ENCODE data around the gene TCAF1.

Gene TCAF1

GRCh38 chr7:143892527-143893300 is 9.3 kb downstream of the TCAF1 start:
- Histone ChIP-seq H3K36me3 (no peaks in the 10 kb centered on the region), H3K27ac (no peak overlapping the region), H3K4me1 (ENCODE audit: control insufficient read depth in 1 of 2, insufficient read depth in 1 of 2, low read depth in 1 of 2, low read length in 1 of 2) (no peaks in the 10 kb centered on the region), H3K4me3 (ENCODE audit: low read depth in 1 of 2, low read length in 1 of 2) (no peak overlapping the region), H3K9me3 (no peaks in the 10 kb centered on the region), H3K27me3 (no peaks in the 10 kb centered on the region)
- no peak for TF ChIP-seq CTCF (IDR thresholded peaks at IDR 0.05)

GRCh38 chr7:143891457-143891856 is 10.5 kb downstream of the TCAF1 start:
- TF ChIP-seq CTCF (IDR thresholded peaks at IDR 0.05): no peak
- no peak overlapping the region for H3K4me3 ChIP-seq (ENCODE audit: low read depth in 1 of 2, low read length in 1 of 2)
- peaks cover under 1% of the 10 kb centered on the region for H3K27me3 ChIP-seq
- no peaks in the 10 kb centered on the region for H3K36me3 ChIP-seq
- no peak overlapping the region for H3K27ac ChIP-seq
- no peaks in the 10 kb centered on the region for H3K9me3 ChIP-seq
- no peaks in the 10 kb centered on the region for H3K4me1 ChIP-seq (ENCODE audit: control insufficient read depth in 1 of 2, insufficient read depth in 1 of 2, low read depth in 1 of 2, low read length in 1 of 2)

- Histone ChIP-seq H3K4me1 (ENCODE audit: control insufficient read depth in 1 of 2, insufficient read depth in 1 of 2, low read depth in 1 of 2, low read length in 1 of 2) (no peaks in the 10 kb centered on the region), H3K4me3 (ENCODE audit: low read depth in 1 of 2, low read length in 1 of 2) (no peak overlapping the region), H3K27me3 (peaks cover 10% of the 10 kb centered on the region), H3K9me3 (no peaks in the 10 kb centered on the region), H3K27ac (no peak overlapping the region), H3K36me3 (no peaks in the 10 kb centered on the region)
- no peak for TF ChIP-seq CTCF (IDR thresholded peaks at IDR 0.05)
Observed at GRCh38 chr7:143890558-143890957, 11.4 kb downstream of the TCAF1 start.

- no peak for TF ChIP-seq CTCF (IDR thresholded peaks at IDR 0.05)
- H3K36me3 ChIP-seq: no peaks in the 10 kb centered on the region
- no peak overlapping the region for H3K4me3 ChIP-seq (ENCODE audit: low read depth in 1 of 2, low read length in 1 of 2)
- peaks cover 0 to 4% of the 10 kb centered on the region in 2 experiments for H3K4me1 ChIP-seq (ENCODE audit: control insufficient read depth in 1 of 2, insufficient read depth in 1 of 2, low read depth in 1 of 2, low read length in 1 of 2)
- no peaks in the 10 kb centered on the region for H3K9me3 ChIP-seq
- H3K27me3 ChIP-seq: peaks cover 24% of the 10 kb centered on the region
- H3K27ac ChIP-seq: no peak overlapping the region
Observed at GRCh38 chr7:143889068-143889467, 12.9 kb downstream of the TCAF1 start.

- no peak for TF ChIP-seq CTCF (IDR thresholded peaks at IDR 0.05)
- Histone ChIP-seq H3K4me1 (ENCODE audit: control insufficient read depth in 1 of 2, insufficient read depth in 1 of 2, low read depth in 1 of 2, low read length in 1 of 2) (peaks cover 0 to 4% of the 10 kb centered on the region in 2 experiments), H3K27me3 (peaks cover 46% of the 10 kb centered on the region)
Observed at GRCh38 chr7:143886826-143887477, 15.0 kb downstream of the TCAF1 start.

More at GRCh38 chr7:143886826-143887477, 15.0 kb downstream of the TCAF1 start:
- H3K9me3 ChIP-seq: no peaks in the 10 kb centered on the region
- H3K36me3 ChIP-seq: no peaks in the 10 kb centered on the region
- no peak overlapping the region for H3K4me3 ChIP-seq (ENCODE audit: low read depth in 1 of 2, low read length in 1 of 2)
- no peak overlapping the region for H3K27ac ChIP-seq

All from neutrophil (primary cell).